Fibroblast of skin of left quadriceps (primary cell): Measurements from ENCODE around the gene FBXL20.
"Not testable (repeated sequence)": the region's sequence is repeated elsewhere in the genome, so short reads cannot be mapped to it uniquely, and the experiment has no call there.

ENCODE experiments used
- DNase-seq, 2 experiments: peaks; one replicate each; pipeline ENCODE4 v3.0.0-alpha.2; 2013; ENCODE audit warnings: low read depth in 2 of 2

Gene FBXL20

DNA sequence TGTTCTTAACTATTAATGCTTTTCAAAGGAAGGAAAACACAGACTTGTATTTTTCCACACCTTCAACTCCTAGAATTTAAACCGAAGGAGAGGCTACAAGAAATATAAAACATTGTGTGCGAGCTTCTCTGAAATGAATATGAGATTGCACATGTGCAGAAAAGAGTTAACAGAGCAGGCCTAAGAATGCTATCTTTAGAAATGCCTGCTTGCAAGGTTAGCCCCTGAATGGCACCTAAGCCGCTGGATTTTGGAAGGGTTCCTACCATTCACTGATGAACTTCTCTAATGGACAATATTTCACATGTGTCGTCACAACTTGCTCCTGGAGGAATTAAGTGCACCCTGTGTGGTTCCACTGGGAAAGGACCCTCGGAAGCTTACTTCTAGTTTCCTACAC is 69.3 kb downstream of the FBXL20 start:
- DNase-seq: no peak

DNA sequence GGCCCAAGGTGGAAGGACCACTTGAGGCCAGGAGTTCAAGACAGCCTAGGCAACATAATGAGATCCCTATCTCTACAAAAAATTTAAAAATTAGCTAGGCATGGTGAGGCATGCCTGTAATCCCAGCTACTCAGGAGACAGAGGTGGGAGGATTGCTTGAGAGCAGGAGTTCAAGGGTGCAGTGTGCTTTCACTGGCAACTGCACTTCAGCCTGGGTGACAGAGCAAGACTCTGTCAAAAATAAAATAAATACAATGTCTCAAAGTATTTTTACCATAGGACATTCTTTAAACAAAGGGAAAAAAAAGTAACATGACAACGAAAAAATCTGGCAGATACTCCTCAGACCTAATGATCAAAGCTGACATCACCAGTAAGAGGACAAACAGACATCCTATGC is 72.6 kb downstream of the FBXL20 start:
- no peak for DNase-seq

DNA sequence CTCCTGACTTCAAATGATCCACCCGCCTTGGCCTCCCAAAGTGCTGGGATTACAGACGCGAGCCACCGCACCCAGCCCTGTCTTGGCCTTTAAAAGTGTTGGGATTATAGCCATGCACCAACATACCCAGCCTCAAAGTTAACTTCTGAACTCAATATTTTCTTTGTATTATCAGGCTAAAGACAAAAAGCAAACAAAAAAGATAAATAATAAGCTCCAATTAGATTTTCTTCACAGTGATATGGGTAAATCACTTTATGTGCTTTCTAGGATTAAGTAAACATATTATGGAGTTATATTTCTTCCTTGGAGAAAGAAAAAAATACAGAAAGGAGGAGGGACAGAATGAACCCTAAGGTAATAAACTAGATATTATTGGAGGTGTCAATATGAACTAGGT is 74.3 kb downstream of the FBXL20 start:
- no peak for DNase-seq

DNA sequence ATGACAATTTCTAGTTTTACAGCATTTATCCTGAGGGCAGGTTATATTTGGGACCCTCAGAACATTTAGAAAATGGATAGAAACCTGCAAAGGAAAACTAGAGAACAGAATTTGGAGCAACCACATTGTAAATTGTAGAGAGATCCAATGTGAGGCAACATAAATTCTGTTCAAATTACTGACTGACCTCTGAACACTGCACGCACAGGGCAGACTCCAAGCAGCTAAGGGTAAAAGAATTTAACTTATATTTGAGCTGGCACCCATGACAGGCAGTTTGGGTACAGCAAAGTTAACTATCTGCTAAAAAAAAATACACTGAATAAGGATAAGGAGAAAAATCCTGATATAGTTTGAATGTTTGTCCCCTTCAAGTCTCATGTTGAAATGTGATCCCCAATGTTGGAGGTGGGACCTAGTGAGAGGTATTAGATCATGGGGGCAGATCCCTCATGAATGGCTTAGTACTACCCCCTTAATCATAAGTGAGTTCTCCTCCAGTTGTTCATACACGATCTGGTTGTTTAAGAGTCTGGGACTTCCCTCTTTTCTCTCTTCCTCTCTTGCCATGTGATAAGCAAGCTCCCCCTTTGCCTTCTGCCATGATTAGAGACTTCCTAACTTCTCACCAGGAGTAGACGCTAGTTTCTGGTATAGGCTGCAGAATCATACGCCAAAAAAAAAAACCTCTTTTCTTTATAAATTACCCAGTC is 75.7 kb downstream of the FBXL20 start:
- no peak for DNase-seq

DNA sequence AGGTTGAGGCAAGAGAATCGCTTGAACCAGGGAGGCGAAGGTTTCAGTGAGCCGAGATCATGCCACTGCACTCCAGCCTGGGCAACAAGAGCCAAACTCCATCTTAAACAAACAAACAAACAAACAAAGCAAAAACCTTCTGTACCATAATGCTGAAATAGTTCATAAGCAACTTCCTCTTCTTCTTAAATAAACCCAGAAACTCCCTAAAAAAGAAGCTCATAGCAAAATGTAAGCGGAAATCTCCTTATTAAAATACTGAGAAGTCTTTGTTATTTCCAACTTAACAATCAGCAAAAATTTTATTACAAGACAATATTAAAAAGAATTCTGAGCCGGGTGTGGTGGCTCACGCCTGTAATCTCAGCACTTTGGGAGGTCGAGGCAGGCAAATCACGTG is 82.8 kb downstream of the FBXL20 start:
- no peak for DNase-seq

DNA sequence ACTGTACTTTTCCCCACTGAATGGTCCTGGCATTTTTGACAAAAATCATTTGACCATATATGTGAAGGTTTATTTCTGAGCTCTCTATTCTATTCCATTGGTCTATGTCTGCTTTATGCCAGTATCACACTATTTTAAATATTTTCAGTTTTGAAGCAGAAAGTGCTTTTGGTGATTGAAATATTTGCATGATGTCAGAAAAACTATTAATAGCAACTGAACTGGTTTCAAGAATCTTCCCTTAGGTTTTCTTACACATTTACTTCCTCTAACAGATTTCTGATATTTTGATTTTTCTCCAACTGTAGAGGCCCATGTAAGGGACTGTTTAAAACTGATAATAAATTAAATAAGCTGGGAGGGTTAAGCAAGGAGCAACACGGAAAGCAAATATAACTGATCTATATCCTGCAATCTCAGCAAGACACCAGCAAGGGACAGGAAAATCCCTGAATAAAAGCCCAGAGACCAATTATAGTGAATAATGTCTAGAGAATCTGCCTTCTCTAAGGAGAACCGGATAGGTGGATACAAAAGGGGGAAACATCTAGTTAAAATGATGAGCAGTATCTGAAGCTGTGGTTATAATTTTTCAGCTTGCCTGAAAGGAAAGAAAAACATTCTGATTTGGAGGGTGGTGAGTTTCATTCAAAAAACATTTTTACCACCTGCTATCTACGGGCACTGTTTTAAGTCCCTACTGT is 94.8 kb downstream of the FBXL20 start:
- peak in 1 of 2 experiments; percentile 2 for DNase-seq

DNA sequence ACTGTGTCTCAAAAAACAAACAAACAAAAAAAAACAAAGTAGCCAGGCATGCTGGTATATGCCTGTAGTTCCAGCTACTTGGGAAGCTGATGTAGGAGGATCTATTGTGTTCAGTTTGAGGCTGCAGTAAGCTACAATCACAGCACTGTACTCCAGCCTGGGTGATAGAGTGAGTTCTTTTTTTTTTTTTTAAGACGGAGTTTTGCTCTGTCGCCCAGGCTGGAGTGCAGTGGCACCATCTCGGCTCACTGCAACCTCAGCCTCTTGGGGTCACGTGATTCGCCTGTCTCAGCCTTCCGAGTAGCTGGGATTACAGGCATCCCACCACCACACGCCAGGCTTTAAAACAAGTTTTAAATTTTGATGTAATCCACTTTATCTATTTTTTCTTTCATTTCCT is 95.4 kb downstream of the FBXL20 start:
- no peak for DNase-seq

DNA sequence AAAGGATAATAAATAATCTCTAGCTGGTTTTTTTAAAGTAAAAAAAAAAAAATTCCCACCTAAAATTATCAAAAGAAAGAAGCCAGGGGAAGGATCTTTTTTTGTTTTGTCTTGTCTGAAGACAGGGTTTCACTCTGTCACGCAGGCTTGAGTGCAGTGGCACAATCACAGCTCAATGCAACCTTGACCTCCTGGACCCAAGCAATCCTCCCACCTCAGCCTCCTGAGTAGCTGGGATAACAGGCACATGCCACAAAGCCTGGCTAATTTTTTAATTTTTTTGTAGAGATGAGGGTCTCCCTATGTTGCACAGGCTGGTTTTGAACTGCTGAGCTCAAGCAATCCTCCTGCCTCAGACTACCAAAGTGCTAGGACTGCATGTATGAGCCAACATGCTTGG is 97.2 kb downstream of the FBXL20 start:
- no peak for DNase-seq

DNA sequence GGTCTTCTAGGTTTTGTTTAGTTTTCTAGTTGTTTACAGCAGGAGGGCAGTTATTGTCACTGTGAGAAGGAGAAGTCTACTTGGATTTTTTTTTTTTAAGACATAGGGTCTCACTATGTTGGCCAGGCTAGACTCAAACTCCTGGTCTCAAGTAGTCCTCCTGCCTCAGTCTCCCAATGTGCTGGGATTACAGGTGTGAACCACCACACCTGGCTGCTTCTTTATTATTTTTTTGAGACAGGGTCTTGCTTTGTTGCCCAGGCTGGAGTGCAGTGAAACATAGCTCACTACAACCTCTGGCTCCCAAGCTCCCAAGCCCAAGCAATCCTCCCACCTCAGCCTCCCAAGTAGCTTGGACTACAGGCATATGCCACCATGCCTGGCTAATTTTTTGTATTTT is 107.4 kb downstream of the FBXL20 start:
- no peak for DNase-seq

DNA sequence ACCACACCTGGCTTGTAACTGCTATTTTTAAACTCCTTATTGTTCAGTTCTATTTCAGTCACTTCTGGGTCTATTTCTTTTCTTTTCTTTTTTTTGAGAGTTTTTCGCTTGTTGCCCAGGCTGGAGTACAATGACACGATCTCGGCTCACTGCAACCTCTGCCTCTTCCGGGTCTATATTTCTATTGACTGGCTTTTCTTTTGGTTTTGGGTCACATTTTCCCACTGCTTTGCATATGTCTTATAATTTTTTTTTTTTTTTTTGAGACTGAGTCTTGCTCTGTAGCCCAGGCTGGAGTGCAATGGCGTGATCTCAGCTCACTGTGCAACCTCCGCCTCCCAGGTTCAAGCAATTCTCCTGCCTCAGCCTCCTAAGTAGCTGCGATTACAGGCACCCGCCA is 108.9 kb downstream of the FBXL20 start:
- DNase-seq: not testable (repeated sequence)

DNA sequence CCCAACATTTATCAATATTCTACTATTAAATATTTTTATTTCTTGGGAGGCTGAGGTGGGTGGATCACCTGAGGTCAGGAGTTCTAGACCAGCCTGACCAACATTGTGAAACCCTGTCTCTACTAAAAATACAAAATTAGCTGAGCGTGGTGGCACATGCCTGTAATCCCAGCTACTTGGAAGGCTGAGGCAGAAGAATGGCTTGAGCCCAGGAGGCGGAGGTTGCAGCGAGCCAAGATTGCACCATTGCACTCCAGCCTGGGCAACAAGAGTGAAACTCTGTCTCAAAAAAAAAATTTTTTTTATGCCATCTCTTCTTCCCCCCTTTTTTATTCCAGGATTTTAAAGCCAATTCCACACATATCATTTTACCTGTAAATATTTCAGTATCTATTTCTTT is 114.9 kb downstream of the FBXL20 start:
- not testable (repeated sequence) for DNase-seq

DNA sequence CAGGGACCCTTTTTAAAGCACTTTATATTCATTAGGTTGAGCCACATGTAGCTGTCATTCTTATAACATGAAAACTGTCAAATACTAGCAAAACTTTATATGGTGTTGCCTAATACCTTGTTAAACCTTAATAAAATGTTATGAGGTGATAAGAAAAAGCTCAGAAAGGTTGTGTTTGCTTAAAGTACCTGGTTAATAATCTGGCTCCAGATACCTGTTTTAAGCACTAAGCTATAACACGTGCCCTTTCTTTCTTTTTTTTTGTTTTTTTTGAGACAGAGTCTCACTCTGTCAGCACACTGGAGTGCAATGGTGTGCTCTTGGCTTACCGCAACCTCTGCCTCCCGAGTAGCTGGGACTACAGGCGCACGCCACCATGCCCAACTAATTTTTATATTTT is 116.7 kb downstream of the FBXL20 start:
- no peak for DNase-seq

DNA sequence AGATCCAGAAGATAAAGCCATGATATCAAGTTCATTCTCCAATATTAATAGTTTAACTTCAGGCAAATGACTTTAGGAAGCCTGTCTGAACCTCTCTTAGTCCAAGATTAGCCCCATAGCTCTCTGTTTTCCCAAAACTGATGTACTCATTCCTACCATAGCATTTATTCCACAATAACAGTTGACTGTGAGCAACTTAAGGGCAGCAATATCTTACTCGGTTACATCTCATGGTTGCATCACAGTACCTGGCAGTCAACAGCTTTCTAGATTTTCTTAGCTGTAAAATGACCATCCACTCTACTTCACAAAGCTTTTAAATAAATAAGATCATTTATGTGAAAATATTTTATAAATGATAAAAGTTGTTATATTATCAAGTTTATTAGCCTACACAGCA is 117.5 kb downstream of the FBXL20 start:
- DNase-seq: no peak

DNA sequence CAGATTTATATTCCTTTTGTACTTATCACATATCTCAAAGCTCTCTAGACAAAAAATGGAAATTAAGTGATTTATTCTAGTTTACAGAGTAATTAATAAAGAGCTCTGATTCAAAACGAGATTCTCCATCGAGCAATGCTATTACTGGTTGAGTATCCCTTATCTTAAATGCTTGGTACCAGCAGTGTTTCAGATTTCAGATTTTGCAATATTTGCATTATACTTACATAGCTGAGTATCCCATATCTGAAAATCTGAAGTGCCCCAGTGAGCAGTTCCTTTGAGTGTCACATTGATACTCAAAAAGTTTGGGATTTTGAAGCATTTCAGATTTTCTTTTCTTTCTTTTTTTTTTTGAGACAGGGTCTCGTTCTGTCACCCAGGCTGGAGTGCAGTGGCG is 118.3 kb downstream of the FBXL20 start:
- DNase-seq: no peak

DNA sequence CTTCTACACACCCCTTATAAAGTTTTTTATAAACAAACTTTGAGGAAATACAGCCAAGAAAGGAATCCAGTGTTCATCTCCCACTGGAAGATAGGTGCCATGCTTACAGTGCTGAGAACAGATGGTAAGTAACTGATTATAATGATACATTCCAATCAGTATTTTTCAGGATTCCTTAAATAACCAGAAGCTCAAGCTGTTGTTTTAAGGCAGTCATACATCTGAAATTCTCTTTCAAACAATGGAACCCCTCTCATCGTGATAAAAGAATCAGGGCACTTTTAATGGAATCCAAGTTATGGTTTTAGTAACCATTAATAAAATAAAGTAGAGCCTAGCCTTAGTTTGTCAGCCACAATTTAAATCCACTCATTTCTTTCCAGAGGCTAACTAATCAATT is 119.6 kb downstream of the FBXL20 start:
- DNase-seq: no peak

DNA sequence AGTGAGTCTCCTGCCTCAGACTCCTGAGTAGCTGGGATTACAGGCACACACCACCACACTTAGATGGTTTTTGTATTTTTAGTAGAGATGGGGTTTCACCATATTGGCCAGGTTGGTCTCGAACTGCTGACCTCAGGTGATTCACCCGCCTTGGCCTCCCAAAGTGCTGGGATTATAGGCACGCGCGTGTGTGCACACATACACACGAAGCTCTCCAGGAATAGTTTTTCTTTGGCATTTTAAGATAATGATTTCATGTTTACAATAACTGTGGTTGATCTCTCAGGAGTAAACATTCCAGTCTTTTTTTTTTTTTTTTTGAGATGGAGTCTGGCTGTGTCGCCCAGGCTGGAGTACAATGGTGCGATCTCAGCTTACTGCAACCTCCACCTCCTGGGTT is 123.2 kb downstream of the FBXL20 start:
- DNase-seq: not testable (repeated sequence)

DNA sequence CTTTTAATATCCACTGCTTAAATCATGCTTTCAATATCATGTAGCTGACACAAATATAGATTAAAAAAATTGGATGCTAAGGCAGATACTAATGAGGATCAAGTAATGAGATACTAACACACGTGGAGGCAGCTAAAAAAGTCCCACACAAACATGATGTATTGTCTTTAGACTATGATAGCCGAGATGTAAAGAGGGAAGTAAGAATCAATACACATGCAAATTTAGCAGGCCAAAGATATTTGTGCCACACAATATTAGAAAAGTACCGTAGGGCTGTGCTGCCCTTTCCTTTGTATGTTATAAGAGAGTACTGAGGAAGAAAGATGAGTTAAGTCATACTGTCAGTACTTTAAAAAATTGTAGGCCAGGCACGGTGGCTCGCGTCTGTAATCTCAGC is 124.3 kb downstream of the FBXL20 start:
- DNase-seq: no peak

DNA sequence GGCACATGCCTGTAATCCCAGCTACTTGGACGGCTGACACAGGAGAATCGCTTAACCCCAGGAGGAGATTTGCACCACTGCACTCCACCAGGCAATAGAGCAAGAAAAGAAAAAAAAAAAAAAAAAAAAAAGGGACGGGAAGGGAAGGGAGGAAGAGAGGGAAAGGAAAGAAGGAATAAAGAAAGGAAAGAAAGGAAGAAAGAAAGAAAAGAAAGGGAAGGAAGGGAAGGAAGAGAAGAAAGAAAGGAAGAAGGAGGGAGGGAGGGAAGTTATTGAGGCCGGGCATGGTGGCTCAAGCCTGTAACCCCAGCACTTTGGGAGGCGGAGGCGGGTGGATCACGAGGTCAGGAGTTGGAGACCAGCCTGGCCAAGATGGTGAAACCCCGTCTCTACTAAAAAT is 125.3 kb downstream of the FBXL20 start:
- no peak for DNase-seq

DNA sequence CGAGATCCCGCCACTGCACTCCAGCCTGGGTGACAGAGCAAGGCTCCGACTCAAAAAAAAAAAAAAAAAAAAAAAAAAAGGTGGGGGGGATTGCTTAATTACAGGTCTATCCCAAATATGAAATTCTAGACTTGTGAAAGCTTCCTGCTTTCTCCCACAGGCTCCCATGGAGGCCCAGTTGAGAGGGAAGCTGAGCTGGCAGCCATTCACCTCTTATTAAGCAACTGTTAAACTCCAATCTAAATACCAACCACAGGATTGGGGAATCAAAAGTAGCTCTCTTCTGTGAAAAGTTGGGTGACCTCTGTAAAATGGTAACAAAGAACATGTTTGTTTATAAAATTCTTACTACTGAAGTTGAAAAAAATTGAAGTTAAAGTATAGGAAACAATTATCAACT is 129.9 kb downstream of the FBXL20 start:
- DNase-seq: no peak

DNA sequence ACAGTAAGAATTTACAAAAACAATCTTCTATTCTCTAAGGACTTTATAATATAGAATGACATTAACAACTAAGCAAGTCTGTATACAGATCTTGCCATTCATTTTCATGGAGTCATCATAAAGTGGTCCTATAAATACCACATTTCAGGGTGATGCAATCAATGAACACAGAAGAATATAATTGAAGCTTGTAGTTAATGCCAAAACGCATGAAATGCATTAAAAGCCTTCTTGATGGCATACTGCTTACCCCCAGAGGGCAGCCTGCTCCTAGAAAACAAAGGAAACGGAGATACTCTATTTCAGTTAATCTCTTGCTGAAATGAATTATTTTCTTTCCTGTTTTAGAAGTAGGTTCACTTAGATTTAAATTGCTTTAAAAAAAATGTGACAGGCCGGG is 130.5 kb downstream of the FBXL20 start:
- peak; percentile 85 to 86 for DNase-seq

DNA sequence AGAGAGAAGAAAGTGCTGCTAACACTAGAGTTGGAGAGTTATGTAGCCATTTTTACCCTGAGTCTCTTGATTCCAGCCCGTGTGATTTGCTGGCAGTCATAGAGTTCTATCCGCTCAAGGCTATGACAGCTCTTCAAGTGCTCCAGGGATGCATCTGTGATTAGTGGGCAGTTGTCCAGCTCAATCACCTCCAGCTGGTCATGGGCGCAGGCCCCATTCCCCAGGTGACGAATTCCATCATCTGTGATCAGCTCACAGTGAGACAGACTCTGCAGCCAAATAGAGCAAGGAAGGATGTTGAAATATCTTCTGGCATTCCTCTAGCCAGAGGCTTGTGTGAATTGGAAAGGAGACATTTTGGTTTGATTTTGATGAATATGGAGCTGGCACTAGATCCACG is 137.3 kb downstream of the FBXL20 start:
- DNase-seq: no peak

DNA sequence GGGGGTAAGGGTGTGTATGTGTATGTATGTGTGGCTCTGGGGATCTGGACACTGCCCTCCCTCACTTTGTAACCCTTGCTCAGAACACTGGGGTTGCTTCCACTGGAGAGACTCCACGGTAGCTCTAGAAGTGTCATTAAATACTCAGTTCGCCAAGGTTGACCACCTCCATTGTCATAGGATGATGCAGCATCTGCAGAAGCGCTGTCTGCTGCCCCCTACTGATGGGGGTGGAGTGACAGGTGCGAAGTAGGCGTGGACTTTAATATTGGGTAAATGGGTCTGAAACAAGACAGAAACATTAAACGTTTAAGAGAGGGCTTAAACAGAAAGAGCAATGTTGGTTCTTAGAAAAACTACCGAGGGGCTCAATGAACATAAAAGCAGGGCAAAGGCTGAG is 140.1 kb downstream of the FBXL20 start:
- DNase-seq: no peak

DNA sequence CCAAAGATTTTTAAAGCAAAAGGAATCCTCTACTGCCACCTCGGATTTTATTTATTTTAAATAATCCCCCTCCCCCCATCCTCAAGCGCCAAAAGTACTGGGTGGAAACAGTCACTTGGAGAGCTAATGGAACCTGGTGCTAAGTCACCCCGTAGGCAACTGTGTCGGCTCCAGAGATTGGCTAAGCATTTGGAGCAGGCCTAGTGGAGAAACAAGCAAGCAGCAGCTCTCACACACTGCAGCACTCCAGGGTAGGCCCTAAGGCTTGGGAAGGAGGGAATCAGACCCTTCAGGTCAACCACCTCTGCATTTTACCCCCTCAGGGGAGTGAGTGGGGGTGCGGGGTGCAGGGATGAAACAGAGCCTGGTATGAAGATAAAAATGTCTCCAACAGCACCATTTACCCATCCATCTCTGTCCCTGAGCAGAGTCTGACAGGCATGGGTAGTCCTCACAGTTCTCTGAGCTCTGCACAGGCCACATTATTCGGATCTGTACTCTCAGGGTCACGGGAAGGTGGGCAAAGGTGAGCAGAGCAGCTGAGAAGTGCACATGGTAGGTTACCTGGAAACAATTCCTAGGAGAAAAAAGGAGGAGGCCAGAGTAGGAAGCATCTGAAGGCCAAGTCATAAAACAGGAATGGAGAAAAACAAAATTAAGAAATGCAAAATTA is 148.5 kb downstream of the FBXL20 start:
- no peak for DNase-seq
